Measurements from ENCODE around the gene PRKAR1A.
"Not testable (repeated sequence)": the region's sequence is repeated elsewhere in the genome, so short reads cannot be mapped to it uniquely, and the experiment has no call there.

Gene PRKAR1A

GRCh38 chr17:68512247-68512959 is at the start of gene PRKAR1A:
Gene PRKAR1A, plus strand, starts transcription at chr17:68512430. Its CDS starts 2,970 bp downstream, at chr17:68515400.
- peak; percentile 71 to 85 (median 77) for DNase-seq

GRCh38 chr17:68463211-68464019 is 48.8 kb upstream of the PRKAR1A start:
- DNase-seq, result no peak

GRCh38 chr17:68468334-68468733 is 43.9 kb upstream of the PRKAR1A start:
- no peak for DNase-seq

GRCh38 chr17:68468788-68469187 is 43.4 kb upstream of the PRKAR1A start:
- DNase-seq, result no peak

GRCh38 chr17:68470961-68471360 is 41.3 kb upstream of the PRKAR1A start:
- no peak for DNase-seq

GRCh38 chr17:68480885-68481284 is 31.3 kb upstream of the PRKAR1A start:
- no peak for DNase-seq

GRCh38 chr17:68482576-68483041 is 29.6 kb upstream of the PRKAR1A start:
- no peak for DNase-seq

GRCh38 chr17:68484458-68484857 is 27.8 kb upstream of the PRKAR1A start:
- no peak for DNase-seq

GRCh38 chr17:68489919-68490318 is 22.3 kb upstream of the PRKAR1A start:
- no peak for DNase-seq

- DNase-seq, result no peak
Observed at GRCh38 chr17:68491381-68492231, 20.6 kb upstream of the PRKAR1A start.

GRCh38 chr17:68492394-68493054 is 19.7 kb upstream of the PRKAR1A start:
- not testable (repeated sequence) for DNase-seq

- DNase-seq, result no peak
Observed at GRCh38 chr17:68495081-68495480, 17.1 kb upstream of the PRKAR1A start.

GRCh38 chr17:68497885-68498319 is 14.3 kb upstream of the PRKAR1A start:
- DNase-seq, result no peak

- no peak for DNase-seq
Observed at GRCh38 chr17:68498479-68499326, 13.5 kb upstream of the PRKAR1A start.

- no peak for DNase-seq
Observed at GRCh38 chr17:68499587-68499986, 12.6 kb upstream of the PRKAR1A start.

- DNase-seq, result no peak
Observed at GRCh38 chr17:68501074-68501473, 11.2 kb upstream of the PRKAR1A start.

- DNase-seq, result no peak
Observed at GRCh38 chr17:68505951-68506350, 6.3 kb upstream of the PRKAR1A start.

GRCh38 chr17:68507576-68507975 is 4.7 kb upstream of the PRKAR1A start:
- no peak for DNase-seq

GRCh38 chr17:68509141-68510057 is 2.8 kb upstream of the PRKAR1A start:
- no peak for DNase-seq

GRCh38 chr17:68511254-68511670 is 968 bp upstream of the PRKAR1A start:
- no peak for DNase-seq

All from activated CD4-positive, CD25-positive, alpha-beta regulatory T cell (primary cell).